Measurements from ENCODE around the gene FAM187B.

GRCh38 chr19:35184884-35185283 lies 43.7 kb downstream of the FAM187B start:
- TF ChIP-seq CTCF (IDR thresholded peaks at IDR 0.05; ENCODE audit: low read depth, low read length, poor library complexity, severe bottlenecking) (no peak), EZH2phosphoT487 (IDR thresholded peaks at IDR 0.05; ENCODE audit: borderline replicate concordance, low read length) (no peak)
